GM12874 (cell line): ENCODE measurements around the gene TMEM212.

ENCODE experiments used
- TF ChIP-seq, protein P1 (sequence below): IDR thresholded peaks from 2 replicates; pipeline ENCODE4 v1.5.1; 2011; ENCODE audit warnings: low read depth, mild to moderate bottlenecking, control low read depth, low read length, moderate library complexity; ENCODE audit not compliant: insufficient read depth

The TMEM212 gene

DNA sequence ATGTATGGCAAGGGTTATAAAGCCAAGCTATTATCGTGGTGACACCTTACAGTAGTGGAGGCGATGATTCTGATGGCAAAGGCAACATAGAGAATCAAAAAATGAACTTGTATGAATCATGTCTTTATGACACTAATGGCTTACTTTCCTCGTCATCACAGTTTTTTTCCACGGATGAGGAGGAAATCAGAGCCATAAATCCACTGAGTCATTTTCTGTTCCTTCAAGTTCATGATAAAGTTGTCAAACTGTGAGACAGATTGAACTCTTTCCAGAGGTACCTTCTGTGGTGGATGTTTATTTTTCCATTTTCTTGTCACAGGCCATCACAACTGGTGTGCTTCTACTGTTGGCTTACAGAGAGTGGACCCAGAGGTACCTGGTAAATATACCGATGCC, 8.5 kb downstream of the TMEM212 start:
- TF ChIP-seq, protein P1, sequence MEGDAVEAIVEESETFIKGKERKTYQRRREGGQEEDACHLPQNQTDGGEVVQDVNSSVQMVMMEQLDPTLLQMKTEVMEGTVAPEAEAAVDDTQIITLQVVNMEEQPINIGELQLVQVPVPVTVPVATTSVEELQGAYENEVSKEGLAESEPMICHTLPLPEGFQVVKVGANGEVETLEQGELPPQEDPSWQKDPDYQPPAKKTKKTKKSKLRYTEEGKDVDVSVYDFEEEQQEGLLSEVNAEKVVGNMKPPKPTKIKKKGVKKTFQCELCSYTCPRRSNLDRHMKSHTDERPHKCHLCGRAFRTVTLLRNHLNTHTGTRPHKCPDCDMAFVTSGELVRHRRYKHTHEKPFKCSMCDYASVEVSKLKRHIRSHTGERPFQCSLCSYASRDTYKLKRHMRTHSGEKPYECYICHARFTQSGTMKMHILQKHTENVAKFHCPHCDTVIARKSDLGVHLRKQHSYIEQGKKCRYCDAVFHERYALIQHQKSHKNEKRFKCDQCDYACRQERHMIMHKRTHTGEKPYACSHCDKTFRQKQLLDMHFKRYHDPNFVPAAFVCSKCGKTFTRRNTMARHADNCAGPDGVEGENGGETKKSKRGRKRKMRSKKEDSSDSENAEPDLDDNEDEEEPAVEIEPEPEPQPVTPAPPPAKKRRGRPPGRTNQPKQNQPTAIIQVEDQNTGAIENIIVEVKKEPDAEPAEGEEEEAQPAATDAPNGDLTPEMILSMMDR: no peak

DNA sequence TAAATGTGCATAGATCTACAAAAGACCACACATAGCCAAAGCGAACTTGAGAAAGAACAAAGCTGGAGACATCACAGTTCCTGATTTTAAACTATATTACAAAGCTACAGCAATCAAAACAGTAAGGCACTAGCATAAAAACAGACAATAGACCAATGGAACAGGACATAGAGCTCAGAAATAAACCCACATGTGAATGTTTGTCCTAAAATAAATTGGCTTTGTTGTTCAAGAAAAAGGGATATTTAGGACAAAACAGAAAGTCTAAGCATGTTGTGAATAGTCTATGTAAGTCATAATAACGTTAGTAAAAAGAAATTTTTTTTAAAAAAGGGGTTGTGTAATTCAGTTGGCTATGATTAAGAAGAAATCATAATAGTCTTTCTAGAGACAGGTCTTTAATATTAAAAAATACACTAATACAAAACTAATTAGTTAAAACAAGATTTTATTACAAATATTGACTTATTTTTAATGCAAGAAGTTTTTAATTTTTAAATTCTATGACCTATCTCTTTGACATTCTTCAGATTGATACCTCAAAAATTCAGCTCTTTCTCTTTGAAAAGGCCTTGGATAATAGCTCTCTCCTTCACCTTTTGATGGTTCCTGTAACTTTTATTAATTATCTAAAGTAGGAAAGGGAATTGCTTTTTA, 11.6 kb downstream of the TMEM212 start:
- TF ChIP-seq, protein P1: no peak

- TF ChIP-seq, protein P1: no peak
Measured at GRCh38 chr3:171860830-171861535, 17.8 kb downstream of the TMEM212 start.

DNA sequence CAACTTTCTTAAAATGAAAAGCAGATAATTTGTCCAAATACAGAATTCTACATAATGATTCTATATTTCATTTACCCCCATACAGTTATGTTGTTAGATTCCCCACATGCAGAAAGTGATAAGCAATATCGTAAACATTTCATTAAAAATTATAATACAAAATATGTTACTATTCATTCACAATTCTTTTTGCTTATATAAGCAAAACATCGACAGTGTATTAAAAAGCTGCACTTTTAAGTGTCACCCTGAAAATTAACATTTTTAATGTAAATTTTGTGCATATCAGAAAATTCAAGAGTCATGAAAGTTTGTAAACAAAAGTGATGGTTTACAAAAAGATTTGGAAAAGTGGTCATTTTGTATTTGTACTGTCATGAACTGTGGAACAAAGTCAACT, 19.2 kb downstream of the TMEM212 start:
- TF ChIP-seq, protein P1: no peak

DNA sequence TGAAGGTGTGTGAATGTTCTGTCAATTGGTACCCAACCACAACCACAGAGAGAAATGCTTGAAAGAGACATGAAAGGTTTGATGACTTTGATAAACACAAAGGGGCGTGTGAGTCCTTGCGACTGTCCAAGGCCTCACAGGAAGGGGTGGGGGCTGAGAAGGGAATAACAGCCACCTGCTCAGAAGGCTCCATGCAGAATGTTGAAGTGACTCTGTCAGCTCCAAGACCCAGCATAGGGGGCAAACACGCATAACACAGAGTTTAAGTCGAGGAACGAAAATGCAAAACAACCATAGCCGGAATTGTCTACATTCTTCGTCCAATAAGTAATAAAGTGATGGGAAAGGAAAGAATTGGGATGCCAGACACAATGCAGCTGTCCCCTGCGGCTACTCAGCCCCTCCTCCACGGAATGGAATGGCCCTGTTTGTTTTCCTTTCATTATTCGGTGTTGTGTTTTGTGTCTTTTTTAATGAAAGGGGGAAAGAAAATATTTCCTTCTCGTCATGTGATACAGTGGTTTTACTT, 19.9 kb downstream of the TMEM212 start:
- TF ChIP-seq, protein P1: no peak

DNA sequence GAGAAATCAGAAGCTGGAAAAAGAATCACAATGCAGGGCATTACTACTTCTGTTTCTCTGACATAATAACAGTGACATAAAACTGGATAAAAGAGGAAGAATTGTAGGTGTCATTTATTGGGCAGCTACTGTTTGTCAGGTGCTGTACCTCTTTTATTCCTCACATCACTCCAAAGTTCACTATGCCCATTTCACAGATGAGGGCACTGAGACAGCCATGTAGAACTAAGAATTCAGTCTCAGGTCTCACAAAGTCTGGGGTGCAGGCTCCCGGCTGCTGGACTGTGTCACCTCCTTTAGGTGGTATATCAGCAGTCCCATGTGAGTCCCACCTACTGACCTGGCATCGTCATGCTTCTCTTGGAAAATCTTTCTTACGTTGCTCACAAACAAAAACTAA, 20.8 kb downstream of the TMEM212 start:
- TF ChIP-seq, protein P1: no peak

DNA sequence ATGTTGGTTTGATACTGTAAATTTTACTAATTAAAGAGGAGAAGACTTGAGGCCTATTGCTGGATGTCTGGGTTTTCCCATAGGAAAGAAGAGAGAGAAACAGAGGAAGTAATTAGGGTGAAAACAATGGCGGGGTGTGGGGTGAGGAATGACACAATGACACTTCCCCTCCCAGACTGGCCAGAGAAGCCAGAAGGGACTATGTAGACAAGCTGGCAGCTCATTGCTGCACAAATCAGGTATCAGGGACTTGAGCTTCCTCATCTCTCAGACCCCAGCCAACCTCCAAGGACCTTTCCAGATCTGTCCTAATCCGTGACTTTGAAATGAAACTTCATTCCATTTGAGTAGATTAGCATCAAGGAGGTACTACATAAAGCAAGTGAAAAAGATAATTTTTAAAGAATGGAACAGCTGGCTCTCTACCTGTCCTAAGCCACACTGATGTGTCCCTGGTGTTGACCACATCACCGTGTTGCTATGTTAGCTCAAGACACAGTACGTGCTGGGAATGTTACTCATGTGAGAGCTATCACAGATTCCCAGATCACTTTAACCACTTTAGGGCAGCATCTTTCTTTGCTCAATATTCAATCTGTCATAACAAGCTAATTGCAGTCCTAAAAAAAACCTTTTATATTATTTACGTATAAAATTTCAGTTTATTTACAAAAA, 22.2 kb downstream of the TMEM212 start:
- TF ChIP-seq, protein P1: no peak
